HG03432 (cell line): ENCODE results near the gene AGRN.
"Not testable (repeated sequence)": the region's sequence is repeated elsewhere in the genome, so short reads cannot be mapped to it uniquely, and the experiment has no call there.

Source experiments
- ATAC-seq: cut with Tn5 transposase; IDR thresholded peaks from one replicate; pipeline ENCODE4 v1.9.1; 2021; ENCODE audit warnings: mild to moderate bottlenecking, moderate library complexity; ENCODE audit not compliant: unreplicated experiment

The AGRN gene

GRCh38 chr1:981491-981954 is 38.4 kb upstream of the AGRN start:
- ATAC-seq, result no peak

GRCh38 chr1:981955-982558 is 37.9 kb upstream of the AGRN start, which contains the start of gene PERM1:
TSS of gene PERM1 (minus strand) at chr1:982093. CDS start at chr1:981029, 1,064 bp downstream.
- no peak for ATAC-seq

- no peak for ATAC-seq
These were observed 37.0 kb upstream of the AGRN start for GRCh38 chr1:982765-983436.

- no peak for ATAC-seq
These were observed 36.0 kb upstream of the AGRN start for GRCh38 chr1:983798-984475.

- ATAC-seq, result no peak
These were observed 35.5 kb upstream of the AGRN start for GRCh38 chr1:984476-984814.

GRCh38 chr1:985126-985525 is 34.8 kb upstream of the AGRN start:
- ATAC-seq, result no peak

- not testable (repeated sequence) for ATAC-seq
These were observed 31.9 kb upstream of the AGRN start for GRCh38 chr1:988061-988460.

- not testable (repeated sequence) for ATAC-seq
These were observed 28.6 kb upstream of the AGRN start for GRCh38 chr1:991275-991674.

GRCh38 chr1:991895-992294 is 28.0 kb upstream of the AGRN start:
- ATAC-seq, result no peak

GRCh38 chr1:992362-992761 is 27.6 kb upstream of the AGRN start:
- ATAC-seq, result no peak

GRCh38 chr1:993379-993995 is 26.4 kb upstream of the AGRN start:
- ATAC-seq, result no peak

GRCh38 chr1:994546-994945 is 25.4 kb upstream of the AGRN start:
- not testable (repeated sequence) for ATAC-seq

- ATAC-seq, result no peak
These were observed 24.0 kb upstream of the AGRN start for GRCh38 chr1:995665-996633.

GRCh38 chr1:996851-997712 is 22.8 kb upstream of the AGRN start:
- no peak for ATAC-seq

- ATAC-seq, result no peak
These were observed 22.3 kb upstream of the AGRN start for GRCh38 chr1:997713-997992.

- ATAC-seq, result no peak
These were observed 21.8 kb upstream of the AGRN start for GRCh38 chr1:997993-998744.

- no peak for ATAC-seq
These were observed 21.2 kb upstream of the AGRN start for GRCh38 chr1:998745-998994.

- no peak for ATAC-seq
These were observed 20.8 kb upstream of the AGRN start for GRCh38 chr1:998995-999724.
